Tibial nerve (tissue), 4 donors: ENCODE results near the gene UBXN2A. TPM values are rescaled to one million over a fixed set of nuclear protein-coding genes. Genes with fewer than 3 reads are reported as not detected.

Experiments used
- DNase-seq, 2 donors: peaks; one replicate each; pipeline ENCODE4 v3.0.0-alpha.2; 2019; ENCODE audit warnings: low spot score in 2 of 2
- H3K27ac ChIP-seq, 4 donors: fragments of 200-600 bp; sonication (generic) in 3 of 4; one replicate each; pipeline ENCODE4 v1.5.1; 2017 to 2019; ENCODE audit warnings: mild to moderate bottlenecking in 1 of 4
- H3K27me3 ChIP-seq, 2 donors: fragments of 200-600 bp; sonication (generic) in 1 of 2; one replicate each; pipeline versions ENCODE4 v1.5.1 to v1.6.0; 2017 to 2019
- H3K36me3 ChIP-seq, 3 donors: fragments of 200-600 bp; sonication (generic); one replicate each; pipeline ENCODE4 v1.5.1; 2018 to 2019
- H3K4me1 ChIP-seq, 4 donors: fragments of 200-600 bp; sonication (generic) in 3 of 4; one replicate each; pipeline ENCODE4 v1.5.1; 2017 to 2019
- H3K4me3 ChIP-seq, 4 donors: fragments of 200-600 bp; sonication (generic) in 3 of 4; one replicate each; pipeline ENCODE4 v1.5.1; 2017 to 2019; ENCODE audit warnings: mild to moderate bottlenecking in 1 of 4, moderate library complexity in 1 of 4
- H3K9me3 ChIP-seq, 4 donors: fragments of 200-600 bp; sonication (generic) in 3 of 4; one replicate each; pipeline ENCODE4 v1.5.1; 2017 to 2019
- EP300 ChIP-seq, 2 donors: sonication (generic); formaldehyde crosslinking; IDR thresholded peaks; one replicate each; pipeline ENCODE4 v1.6.1; 2017; ENCODE audit warnings: antibody characterized with exemption in 2 of 2, mild to moderate bottlenecking in 1 of 2
- POLR2A ChIP-seq, 2 donors: fragments of 450-650 bp; IDR thresholded peaks; one replicate each; pipeline ENCODE4 v1.6.1; 2017; ENCODE audit warnings: antibody characterized with exemption in 2 of 2, mild to moderate bottlenecking in 2 of 2, moderate library complexity in 2 of 2
- WGBS, 2 donors: methylation state at CpG; one replicate each; pipeline ENCODE4 v1.1.5; 2018; 5-methylcytosine and 5-hydroxymethylcytosine counted together
- total RNA-seq, 4 donors: library from RNA; depleted of rRNA; stranded (reverse); fragments of >200 nt; gene quantifications; one replicate each; pipeline ENCODE4 v1.1.0, GENCODE V29; 2016
- TF ChIP-seq, protein P1 (sequence below), 5 experiments: fragments of 200-600 bp in 3 of 5; fragments of 450-650 bp in 2 of 5; sonication (generic) in 3 of 5; IDR thresholded peaks; one replicate each; pipeline ENCODE4 v1.5.1; 2016 to 2019; ENCODE audit warnings: antibody characterized with exemption in 5 of 5, mild to moderate bottlenecking in 3 of 5, moderate library complexity in 2 of 5

The UBXN2A gene
- total RNA-seq, 4 donors from 2014 or later, result 15.3 to 23.7 (median 17.2) TPM

- no peaks in the 10 kb centered on the region for H3K9me3 ChIP-seq
- TF ChIP-seq, protein P1, sequence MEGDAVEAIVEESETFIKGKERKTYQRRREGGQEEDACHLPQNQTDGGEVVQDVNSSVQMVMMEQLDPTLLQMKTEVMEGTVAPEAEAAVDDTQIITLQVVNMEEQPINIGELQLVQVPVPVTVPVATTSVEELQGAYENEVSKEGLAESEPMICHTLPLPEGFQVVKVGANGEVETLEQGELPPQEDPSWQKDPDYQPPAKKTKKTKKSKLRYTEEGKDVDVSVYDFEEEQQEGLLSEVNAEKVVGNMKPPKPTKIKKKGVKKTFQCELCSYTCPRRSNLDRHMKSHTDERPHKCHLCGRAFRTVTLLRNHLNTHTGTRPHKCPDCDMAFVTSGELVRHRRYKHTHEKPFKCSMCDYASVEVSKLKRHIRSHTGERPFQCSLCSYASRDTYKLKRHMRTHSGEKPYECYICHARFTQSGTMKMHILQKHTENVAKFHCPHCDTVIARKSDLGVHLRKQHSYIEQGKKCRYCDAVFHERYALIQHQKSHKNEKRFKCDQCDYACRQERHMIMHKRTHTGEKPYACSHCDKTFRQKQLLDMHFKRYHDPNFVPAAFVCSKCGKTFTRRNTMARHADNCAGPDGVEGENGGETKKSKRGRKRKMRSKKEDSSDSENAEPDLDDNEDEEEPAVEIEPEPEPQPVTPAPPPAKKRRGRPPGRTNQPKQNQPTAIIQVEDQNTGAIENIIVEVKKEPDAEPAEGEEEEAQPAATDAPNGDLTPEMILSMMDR (IDR thresholded peaks at IDR 0.05), result peak; percentile 89 to 97 (median 96)
- TF ChIP-seq POLR2A (IDR thresholded peaks at IDR 0.05) (peak; percentile 72 to 84), EP300 (IDR thresholded peaks at IDR 0.05) (peak in 1 of 2 donors; percentile 91)
- peak within 1 kb of the TSS; percentile 96 to 100 (median 98) for H3K27ac ChIP-seq
- peak; percentile 71 to 76 for DNase-seq
- peaks cover 0 to 15% (median 0%) of the 10 kb centered on the region in 3 donors for H3K36me3 ChIP-seq
- H3K4me1 ChIP-seq, result peaks cover 0 to 50% (median 18%) of the 10 kb centered on the region in 4 donors
- no peaks in the 10 kb centered on the region for H3K27me3 ChIP-seq
- H3K4me3 ChIP-seq, result peak within 1 kb of the TSS; percentile 83 to 99 (median 90)
- 0 to 1% methylated on average over 28 to 35 of the region's 88 CpGs for WGBS, 2 donors
These were observed 13.3 kb upstream of the UBXN2A start, which contains the start of gene ATAD2B for GRCh38 chr2:23926750-23927571. Gene ATAD2B (minus strand): TSS chr2:23927123. CDS start chr2:23926770, 353 bp downstream.

GRCh38 chr2:23934259-23934658 lies 6.0 kb upstream of the UBXN2A start:
- no peak overlapping the region for H3K4me3 ChIP-seq
- H3K27ac ChIP-seq, result no peak overlapping the region
- peaks cover 0 to 15% (median 0%) of the 10 kb centered on the region in 3 donors for H3K36me3 ChIP-seq
- DNase-seq, result no peak
- 63 to 81% methylated on average over 1 of the region's 1 CpG for WGBS, 2 donors
- no peaks in the 10 kb centered on the region for H3K27me3 ChIP-seq
- peaks cover 0 to 9% (median 3%) of the 10 kb centered on the region in 4 donors for H3K4me1 ChIP-seq
- H3K9me3 ChIP-seq, result no peaks in the 10 kb centered on the region
- no peak for TF ChIP-seq EP300 (IDR thresholded peaks at IDR 0.05)

DNA sequence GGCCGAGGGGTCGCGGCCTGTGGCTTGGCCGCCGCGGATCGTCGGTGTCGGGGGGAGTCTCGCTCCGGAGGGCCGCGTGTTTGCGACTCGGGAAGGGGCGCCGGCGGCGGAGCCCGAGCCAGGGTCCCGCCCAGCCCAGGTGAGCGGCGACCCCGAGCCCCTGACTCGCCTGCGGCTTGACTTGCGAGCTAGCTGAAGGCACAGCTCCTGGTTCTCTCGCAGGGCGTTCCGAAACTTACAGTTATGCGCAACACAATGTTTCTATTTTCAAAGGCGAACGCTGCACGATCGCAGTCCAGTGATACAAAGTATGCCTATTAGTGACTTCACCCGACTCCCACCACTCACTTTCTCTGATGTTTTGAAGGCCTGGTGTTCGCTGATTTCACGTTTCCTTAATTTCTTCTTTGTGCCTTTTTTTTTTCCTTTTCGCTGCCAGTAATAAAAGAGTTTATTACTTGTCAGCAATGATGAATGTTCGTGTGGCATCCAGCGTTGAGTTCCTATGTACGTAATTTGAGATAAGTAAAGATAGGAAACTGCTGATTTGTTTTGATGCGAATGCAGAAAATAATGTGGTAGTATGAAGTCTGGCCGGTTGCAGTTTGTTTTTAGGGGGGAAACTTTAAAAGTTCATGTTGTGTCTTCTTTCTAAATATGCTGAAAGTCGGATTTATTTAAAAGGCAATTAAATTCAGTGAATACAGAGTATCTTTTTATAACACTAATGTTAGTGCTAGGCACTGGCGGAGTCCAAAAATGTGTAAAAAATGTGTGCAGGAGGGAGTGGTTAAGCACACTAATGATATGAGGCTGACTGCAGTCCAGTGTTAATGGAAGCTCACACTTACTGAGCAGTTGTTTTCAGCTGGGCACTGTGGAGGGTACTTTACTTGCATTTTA lies 706 bp downstream of the UBXN2A start:
- Histone ChIP-seq H3K27me3 (no peaks in the 10 kb centered on the region), H3K36me3 (no peaks in the 10 kb centered on the region), H3K9me3 (no peaks in the 10 kb centered on the region), H3K4me1 (peaks cover 0 to 57% (median 23%) of the 10 kb centered on the region in 4 donors), H3K27ac (peak overlapping the region; percentile 88 to 97 (median 96)), H3K4me3 (peak overlapping the region; percentile 67 to 74 (median 70))
- TF ChIP-seq, protein P1 (IDR thresholded peaks at IDR 0.05), result no peak
- TF ChIP-seq EP300 (IDR thresholded peaks at IDR 0.05), result no peak
- WGBS, 2 donors, result 1% methylated on average over 27 of the region's 46 CpGs
- peak in 1 of 2 donors; percentile 30 for DNase-seq

GRCh38 chr2:23941644-23942043 lies 1.4 kb downstream of the UBXN2A start:
- Histone ChIP-seq H3K27ac (peak overlapping the region in 3 of 4 donors; percentile 17 to 97 (median 95)), H3K27me3 (no peaks in the 10 kb centered on the region), H3K9me3 (no peaks in the 10 kb centered on the region), H3K36me3 (no peaks in the 10 kb centered on the region), H3K4me1 (peaks cover 0 to 63% (median 23%) of the 10 kb centered on the region in 4 donors), H3K4me3 (peak overlapping the region in 3 of 4 donors; percentile 67 to 74 (median 67))
- DNase-seq, result no peak
- WGBS, 2 donors, result 58 to 65% methylated on average over 8 of the region's 8 CpGs
- no peak for TF ChIP-seq EP300 (IDR thresholded peaks at IDR 0.05)
- TF ChIP-seq POLR2A (IDR thresholded peaks at IDR 0.05), result no peak
- TF ChIP-seq, protein P1 (IDR thresholded peaks at IDR 0.05), result no peak

- Histone ChIP-seq H3K4me3 (no peak overlapping the region), H3K27me3 (no peaks in the 10 kb centered on the region), H3K9me3 (no peaks in the 10 kb centered on the region), H3K4me1 (peaks cover 0 to 71% (median 29%) of the 10 kb centered on the region in 4 donors), H3K27ac (peak overlapping the region; percentile 46 to 97 (median 74)), H3K36me3 (no peaks in the 10 kb centered on the region)
- 96 to 99% methylated on average over 11 of the region's 11 CpGs for WGBS, 2 donors
- no peak for DNase-seq
- no peak for TF ChIP-seq POLR2A (IDR thresholded peaks at IDR 0.05)
- no peak for TF ChIP-seq EP300 (IDR thresholded peaks at IDR 0.05)
- TF ChIP-seq, protein P1 (IDR thresholded peaks at IDR 0.05), result no peak
These were observed 3.4 kb downstream of the UBXN2A start for GRCh38 chr2:23943666-23944065.
